ENCODE measurements around the gene AGTPBP1.

Gene AGTPBP1

DNA sequence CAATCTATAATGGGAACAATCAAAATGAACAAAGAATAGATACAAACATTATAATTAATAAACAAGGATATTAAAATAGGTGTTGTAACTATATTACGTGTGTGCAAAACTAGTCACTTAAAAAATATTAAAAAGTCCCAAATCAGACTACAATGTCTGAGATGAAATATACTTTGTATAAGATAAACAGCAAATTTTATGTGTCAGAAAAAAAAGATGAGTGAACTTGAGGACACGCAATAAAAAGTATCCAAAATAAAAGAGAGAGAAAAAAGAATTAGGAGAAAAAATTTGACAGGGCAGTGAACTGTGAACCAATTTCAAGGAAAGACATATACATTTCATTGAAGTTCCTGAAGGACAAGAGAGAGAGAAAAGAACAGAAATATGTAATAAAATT lies 37.0 kb downstream of the AGTPBP1 start:
- TF ChIP-seq FOXM1 (IDR thresholded peaks at IDR 0.05; ENCODE audit: borderline replicate concordance, low read depth) (no peak), CREB1 (IDR thresholded peaks at IDR 0.05; ENCODE audit: low read depth) (no peak), TAF1 (IDR thresholded peaks at IDR 0.05; ENCODE audit: low read depth) (no peak), NFIC (IDR thresholded peaks at IDR 0.05) (no peak), TEAD4 (IDR thresholded peaks at IDR 0.05) (no peak), EP300 (IDR thresholded peaks at IDR 0.05; ENCODE audit: borderline replicate concordance) (no peak), RAD21 (IDR thresholded peaks at IDR 0.05; ENCODE audit: low read depth) (no peak), CEBPB (IDR thresholded peaks at IDR 0.05) (no peak), ZBTB7A (IDR thresholded peaks at IDR 0.05; ENCODE audit: low read depth) (no peak), TCF12 (IDR thresholded peaks at IDR 0.05; ENCODE audit: low read depth) (no peak), YY1 (IDR thresholded peaks at IDR 0.05; ENCODE audit: low read depth) (no peak), EGR1 (IDR thresholded peaks at IDR 0.05) (no peak)
- TF ChIP-seq, protein P1, sequence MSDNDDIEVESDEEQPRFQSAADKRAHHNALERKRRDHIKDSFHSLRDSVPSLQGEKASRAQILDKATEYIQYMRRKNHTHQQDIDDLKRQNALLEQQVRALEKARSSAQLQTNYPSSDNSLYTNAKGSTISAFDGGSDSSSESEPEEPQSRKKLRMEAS (IDR thresholded peaks at IDR 0.05) = no peak
- TF ChIP-seq, protein P2, sequence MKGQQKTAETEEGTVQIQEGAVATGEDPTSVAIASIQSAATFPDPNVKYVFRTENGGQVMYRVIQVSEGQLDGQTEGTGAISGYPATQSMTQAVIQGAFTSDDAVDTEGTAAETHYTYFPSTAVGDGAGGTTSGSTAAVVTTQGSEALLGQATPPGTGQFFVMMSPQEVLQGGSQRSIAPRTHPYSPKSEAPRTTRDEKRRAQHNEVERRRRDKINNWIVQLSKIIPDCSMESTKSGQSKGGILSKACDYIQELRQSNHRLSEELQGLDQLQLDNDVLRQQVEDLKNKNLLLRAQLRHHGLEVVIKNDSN (IDR thresholded peaks at IDR 0.05) = no peak
- TF ChIP-seq, protein P3, sequence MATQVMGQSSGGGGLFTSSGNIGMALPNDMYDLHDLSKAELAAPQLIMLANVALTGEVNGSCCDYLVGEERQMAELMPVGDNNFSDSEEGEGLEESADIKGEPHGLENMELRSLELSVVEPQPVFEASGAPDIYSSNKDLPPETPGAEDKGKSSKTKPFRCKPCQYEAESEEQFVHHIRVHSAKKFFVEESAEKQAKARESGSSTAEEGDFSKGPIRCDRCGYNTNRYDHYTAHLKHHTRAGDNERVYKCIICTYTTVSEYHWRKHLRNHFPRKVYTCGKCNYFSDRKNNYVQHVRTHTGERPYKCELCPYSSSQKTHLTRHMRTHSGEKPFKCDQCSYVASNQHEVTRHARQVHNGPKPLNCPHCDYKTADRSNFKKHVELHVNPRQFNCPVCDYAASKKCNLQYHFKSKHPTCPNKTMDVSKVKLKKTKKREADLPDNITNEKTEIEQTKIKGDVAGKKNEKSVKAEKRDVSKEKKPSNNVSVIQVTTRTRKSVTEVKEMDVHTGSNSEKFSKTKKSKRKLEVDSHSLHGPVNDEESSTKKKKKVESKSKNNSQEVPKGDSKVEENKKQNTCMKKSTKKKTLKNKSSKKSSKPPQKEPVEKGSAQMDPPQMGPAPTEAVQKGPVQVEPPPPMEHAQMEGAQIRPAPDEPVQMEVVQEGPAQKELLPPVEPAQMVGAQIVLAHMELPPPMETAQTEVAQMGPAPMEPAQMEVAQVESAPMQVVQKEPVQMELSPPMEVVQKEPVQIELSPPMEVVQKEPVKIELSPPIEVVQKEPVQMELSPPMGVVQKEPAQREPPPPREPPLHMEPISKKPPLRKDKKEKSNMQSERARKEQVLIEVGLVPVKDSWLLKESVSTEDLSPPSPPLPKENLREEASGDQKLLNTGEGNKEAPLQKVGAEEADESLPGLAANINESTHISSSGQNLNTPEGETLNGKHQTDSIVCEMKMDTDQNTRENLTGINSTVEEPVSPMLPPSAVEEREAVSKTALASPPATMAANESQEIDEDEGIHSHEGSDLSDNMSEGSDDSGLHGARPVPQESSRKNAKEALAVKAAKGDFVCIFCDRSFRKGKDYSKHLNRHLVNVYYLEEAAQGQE (IDR thresholded peaks at IDR 0.05; ENCODE audit: low read depth) = no peak

DNA sequence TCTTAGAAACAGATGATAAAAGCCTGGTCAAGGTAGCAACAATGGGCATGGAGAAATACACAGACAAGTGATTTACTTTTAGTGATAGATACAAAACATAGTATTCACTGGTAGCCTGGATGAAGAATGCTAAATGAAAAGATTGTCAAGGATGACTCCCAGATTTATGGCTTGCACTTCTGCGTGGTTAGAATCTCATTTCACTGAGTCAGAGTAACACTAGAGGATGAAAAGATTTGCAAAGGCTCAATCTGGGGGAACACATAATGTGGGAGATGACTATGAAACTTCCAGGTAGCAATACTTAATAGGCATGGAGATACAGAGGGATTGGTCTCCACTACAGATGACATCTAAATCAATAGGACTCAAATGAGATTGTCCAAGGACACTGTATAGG lies 38.4 kb downstream of the AGTPBP1 start:
- no peak for TF ChIP-seq TEAD4 (IDR thresholded peaks at IDR 0.05)
- TF ChIP-seq, protein P3 (IDR thresholded peaks at IDR 0.05; ENCODE audit: low read depth) = no peak
- TF ChIP-seq CREB1 (IDR thresholded peaks at IDR 0.05; ENCODE audit: low read depth) = no peak
- TF ChIP-seq NFIC (IDR thresholded peaks at IDR 0.05) = no peak
- TF ChIP-seq EP300 (IDR thresholded peaks at IDR 0.05; ENCODE audit: borderline replicate concordance) = no peak
- no peak for TF ChIP-seq ZBTB7A (IDR thresholded peaks at IDR 0.05; ENCODE audit: low read depth)
- TF ChIP-seq, protein P1 (IDR thresholded peaks at IDR 0.05) = no peak
- no peak for TF ChIP-seq EGR1 (IDR thresholded peaks at IDR 0.05)
- TF ChIP-seq YY1 (IDR thresholded peaks at IDR 0.05; ENCODE audit: low read depth) = no peak
- TF ChIP-seq FOXM1 (IDR thresholded peaks at IDR 0.05; ENCODE audit: borderline replicate concordance, low read depth) = no peak
- TF ChIP-seq TAF1 (IDR thresholded peaks at IDR 0.05; ENCODE audit: low read depth) = no peak
- no peak for TF ChIP-seq TCF12 (IDR thresholded peaks at IDR 0.05; ENCODE audit: low read depth)
- no peak for TF ChIP-seq CEBPB (IDR thresholded peaks at IDR 0.05)
- no peak for TF ChIP-seq RAD21 (IDR thresholded peaks at IDR 0.05; ENCODE audit: low read depth)
- TF ChIP-seq, protein P2 (IDR thresholded peaks at IDR 0.05) = no peak

DNA sequence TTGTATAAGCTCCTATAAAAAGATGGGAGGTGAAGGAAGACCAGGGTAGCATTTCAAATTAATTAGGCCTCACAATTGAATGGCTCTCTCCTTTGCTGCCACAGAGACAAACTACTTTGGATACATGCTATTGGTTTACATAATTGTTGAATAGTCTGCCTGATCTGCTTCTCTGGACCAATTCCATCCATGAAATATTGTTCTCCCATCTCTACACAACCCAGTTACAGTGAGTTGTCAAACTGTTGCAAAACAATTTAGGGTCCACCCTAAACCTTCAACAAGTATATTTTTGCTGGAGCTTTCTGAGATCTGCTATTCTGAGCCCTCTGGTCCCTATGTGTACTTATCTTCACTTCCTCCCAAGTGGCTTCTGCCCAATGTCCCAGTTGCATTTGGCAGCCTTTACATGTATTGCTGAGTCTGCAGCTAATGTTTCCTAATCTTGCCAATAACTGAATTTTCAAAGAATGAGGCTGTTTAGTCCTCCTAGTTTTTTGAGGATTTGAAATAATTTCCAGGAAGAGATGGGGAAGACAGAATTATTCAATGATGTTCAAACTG lies 38.9 kb downstream of the AGTPBP1 start:
- TF ChIP-seq RAD21 (IDR thresholded peaks at IDR 0.05; ENCODE audit: low read depth) (no peak), TEAD4 (IDR thresholded peaks at IDR 0.05) (no peak), TCF12 (IDR thresholded peaks at IDR 0.05; ENCODE audit: low read depth) (no peak), CEBPB (IDR thresholded peaks at IDR 0.05) (no peak), EP300 (IDR thresholded peaks at IDR 0.05; ENCODE audit: borderline replicate concordance) (no peak), TAF1 (IDR thresholded peaks at IDR 0.05; ENCODE audit: low read depth) (no peak), ZBTB7A (IDR thresholded peaks at IDR 0.05; ENCODE audit: low read depth) (no peak), FOXM1 (IDR thresholded peaks at IDR 0.05; ENCODE audit: borderline replicate concordance, low read depth) (no peak), CREB1 (IDR thresholded peaks at IDR 0.05; ENCODE audit: low read depth) (no peak), NFIC (IDR thresholded peaks at IDR 0.05) (no peak), EGR1 (IDR thresholded peaks at IDR 0.05) (no peak), YY1 (IDR thresholded peaks at IDR 0.05; ENCODE audit: low read depth) (no peak)
- TF ChIP-seq, protein P1 (IDR thresholded peaks at IDR 0.05) = no peak
- TF ChIP-seq, protein P3 (IDR thresholded peaks at IDR 0.05; ENCODE audit: low read depth) = no peak
- TF ChIP-seq, protein P2 (IDR thresholded peaks at IDR 0.05) = no peak

Data from Ishikawa (cell line).